Caco-2 (cell line): ENCODE data around the gene CDKAL1. TPM values are rescaled to one million over a fixed set of nuclear protein-coding genes. Genes with fewer than 3 reads are reported as not detected.

Source experiments
- BruUV-seq: library from RNA; stranded (reverse); fragments of 400-500 nt; replicated peaks from 2 replicates; lab custom pipeline; 2021; lab: Mats Ljungman, UMichigan
- CTCF ChIA-PET: fragments of 300-600 bp; sonication (Branson Sonifier 250); formaldehyde crosslinking; loops from one replicate; lab custom pipeline; 2022; ENCODE audit warnings: antibody characterized with exemption; lab: Charles Lee
- POLR2A ChIA-PET: fragments of 300-600 bp; sonication (Branson Sonifier 250); formaldehyde crosslinking; loops from one replicate; lab custom pipeline; 2022; ENCODE audit warnings: antibody characterized with exemption; lab: Charles Lee
- DNase-seq, 2 experiments: peaks; one replicate each; pipeline versions ENCODE4 v3.0.0 to v3.0.0-alpha.2; 2020 to 2022
- H3K27me3 ChIP-seq: replicated peaks from 2 replicates; pipeline ENCODE4 v1.6.0; 2011; ENCODE audit warnings: low read length; ENCODE audit not compliant: control insufficient read depth, insufficient read depth
- H3K36me3 ChIP-seq: 2 replicates; pipeline ENCODE4 v1.5.1; 2011; ENCODE audit warnings: low read length; ENCODE audit not compliant: control insufficient read depth, insufficient read depth
- H3K4me1 ChIP-seq: fragments of 250-450 bp; sonication (Bioruptor Pico); 2 replicates; pipeline ENCODE4 v1.5.1; 2020; ENCODE audit warnings: mild to moderate bottlenecking
- H3K4me3 ChIP-seq: 2 replicates; pipeline ENCODE4 v1.5.1; 2011; ENCODE audit warnings: low read depth, mild to moderate bottlenecking, control low read depth, low read length
- H3K9me3 ChIP-seq: fragments of 250-450 bp; sonication (Bioruptor Pico); 2 replicates; pipeline ENCODE4 v1.5.1; 2020; ENCODE audit warnings: mild to moderate bottlenecking, moderate library complexity
- H3K27ac Mint-ChIP-seq: one replicate; pipeline ENCODE4 v1.8.0; 2022; ENCODE audit warnings: mixed read lengths; ENCODE audit not compliant: unreplicated experiment
- H3K27me3 Mint-ChIP-seq: one replicate; pipeline ENCODE4 v1.8.0; 2022; ENCODE audit warnings: mixed read lengths; ENCODE audit not compliant: insufficient read depth, unreplicated experiment
- H3K36me3 Mint-ChIP-seq: one replicate; pipeline ENCODE4 v1.8.0; 2022; ENCODE audit warnings: mild to moderate bottlenecking, mixed read lengths; ENCODE audit not compliant: insufficient read depth, unreplicated experiment
- H3K4me1 Mint-ChIP-seq: one replicate; pipeline ENCODE4 v1.8.0; 2022; ENCODE audit warnings: low read depth, mixed read lengths; ENCODE audit not compliant: unreplicated experiment
- H3K4me3 Mint-ChIP-seq: one replicate; pipeline ENCODE4 v1.8.0; 2022; ENCODE audit warnings: mild to moderate bottlenecking, moderate library complexity, mixed read lengths; ENCODE audit not compliant: unreplicated experiment
- H3K9me3 Mint-ChIP-seq: one replicate; pipeline ENCODE4 v1.8.0; 2022; ENCODE audit warnings: mixed read lengths; ENCODE audit not compliant: unreplicated experiment
- CTCF ChIP-seq, 2 experiments: fragments of 200-600 bp in 1 of 2; IDR thresholded peaks; 1 replicate in 1 of 2; 2 replicates in 1 of 2; pipeline versions ENCODE4 v1.5.1 to v1.8.0; 2011 to 2022; ENCODE audit warnings: antibody characterized with exemption in 1 of 2, control low read depth in 1 of 2, inconsistent platforms in 1 of 2, low read depth in 1 of 2, low read length in 1 of 2, mild to moderate bottlenecking in 1 of 2, moderate library complexity in 1 of 2; ENCODE audit not compliant: insufficient read depth in 1 of 2, severe bottlenecking in 1 of 2, unreplicated experiment in 1 of 2
- intact Hi-C: fragments of 100-400 bp; cut with micrococcal nuclease; formaldehyde crosslinking; loops from one replicate; pipeline ENCODE4 v1.10.0; 2022; ENCODE audit not compliant: unreplicated experiment
- total RNA-seq: library from RNA; stranded (reverse); gene quantifications from 2 replicates; pipeline ENCODE4 v1.2.3, GENCODE V29; 2022

CDKAL1 gene
- total RNA-seq, 1 experiment from 2014 or later = 18.7 TPM

- no peak overlapping the region for H3K4me3 Mint-ChIP-seq
- peaks cover 14% of the 10 kb centered on the region for H3K9me3 Mint-ChIP-seq
- Histone ChIP-seq H3K36me3 (no peaks in the 10 kb centered on the region), H3K4me1 (peaks cover 14% of the 10 kb centered on the region; the same call in 1 of the 2 replicates), H3K9me3 (0 out of 2 replicates have a peak, but pooled peaks cover 15% of the 10 kb centered on the region), H3K4me3 (no peak overlapping the region), H3K27me3 (no peaks in the 10 kb centered on the region)
- H3K27ac Mint-ChIP-seq = no peak overlapping the region
- no TSS peak for BruUV-seq
- H3K4me1 Mint-ChIP-seq = peaks cover 23% of the 10 kb centered on the region
- no peak for DNase-seq
- no peaks in the 10 kb centered on the region for H3K27me3 Mint-ChIP-seq
- CTCF ChIA-PET = no interaction called here
- intact Hi-C loops = no loop called here
- peaks cover 19% of the 10 kb centered on the region for H3K36me3 Mint-ChIP-seq
- POLR2A ChIA-PET = no interaction called here
- TF ChIP-seq CTCF (IDR thresholded peaks at IDR 0.05; ENCODE audit: insufficient read depth in 1 of 2, low read depth in 1 of 2, low read length in 1 of 2, severe bottlenecking in 1 of 2, unreplicated experiment in 1 of 2) = no peak
Observed at GRCh38 chr6:20814494-20814893, 280.2 kb downstream of the CDKAL1 start.

GRCh38 chr6:20816126-20816525 lies 281.9 kb downstream of the CDKAL1 start:
- CTCF ChIA-PET = no interaction called here
- intact Hi-C loops = no loop called here
- H3K4me3 ChIP-seq = no peak overlapping the region
- no peak for TF ChIP-seq CTCF (IDR thresholded peaks at IDR 0.05; ENCODE audit: insufficient read depth in 1 of 2, low read depth in 1 of 2, low read length in 1 of 2, severe bottlenecking in 1 of 2, unreplicated experiment in 1 of 2)
- peaks cover 12% of the 10 kb centered on the region for H3K36me3 Mint-ChIP-seq
- H3K4me1 Mint-ChIP-seq = peaks cover 12% of the 10 kb centered on the region
- POLR2A ChIA-PET = no interaction called here
- H3K27me3 Mint-ChIP-seq = no peaks in the 10 kb centered on the region
- no TSS peak for BruUV-seq
- H3K36me3 ChIP-seq = 0 out of 2 replicates have a peak, but pooled peaks cover 1% of the 10 kb centered on the region
- no peak for DNase-seq
- no peak overlapping the region for H3K4me3 Mint-ChIP-seq
- peaks cover 8% of the 10 kb centered on the region; the same call in 1 of the 2 replicates for H3K4me1 ChIP-seq
- 0 out of 2 replicates have a peak, but pooled peaks cover 15% of the 10 kb centered on the region for H3K9me3 ChIP-seq
- H3K27me3 ChIP-seq = no peaks in the 10 kb centered on the region
- H3K9me3 Mint-ChIP-seq = peaks cover 14% of the 10 kb centered on the region
- no peak overlapping the region for H3K27ac Mint-ChIP-seq

GRCh38 chr6:20817806-20818320 lies 283.6 kb downstream of the CDKAL1 start:
- H3K27me3 Mint-ChIP-seq = no peaks in the 10 kb centered on the region
- intact Hi-C loops = no loop called here
- no peaks in the 10 kb centered on the region for H3K4me1 ChIP-seq
- 0 out of 2 replicates have a peak, but pooled peaks cover 12% of the 10 kb centered on the region for H3K9me3 ChIP-seq
- no peak overlapping the region for H3K4me3 ChIP-seq
- peaks cover 10% of the 10 kb centered on the region for H3K36me3 Mint-ChIP-seq
- peaks cover 7% of the 10 kb centered on the region for H3K4me1 Mint-ChIP-seq
- DNase-seq = no peak
- H3K27me3 ChIP-seq = no peaks in the 10 kb centered on the region
- no TSS peak for BruUV-seq
- H3K27ac Mint-ChIP-seq = no peak overlapping the region
- peaks cover 1% of the 10 kb centered on the region; the same call in 1 of the 2 replicates for H3K36me3 ChIP-seq
- ChIA-PET POLR2A (no interaction called here), CTCF (no interaction called here)
- no peak for TF ChIP-seq CTCF (IDR thresholded peaks at IDR 0.05; ENCODE audit: insufficient read depth in 1 of 2, low read depth in 1 of 2, low read length in 1 of 2, severe bottlenecking in 1 of 2, unreplicated experiment in 1 of 2)
- H3K9me3 Mint-ChIP-seq = peaks cover 11% of the 10 kb centered on the region
- H3K4me3 Mint-ChIP-seq = no peak overlapping the region
